ENCODE results near the gene SEMA5A.

SEMA5A gene

DNA sequence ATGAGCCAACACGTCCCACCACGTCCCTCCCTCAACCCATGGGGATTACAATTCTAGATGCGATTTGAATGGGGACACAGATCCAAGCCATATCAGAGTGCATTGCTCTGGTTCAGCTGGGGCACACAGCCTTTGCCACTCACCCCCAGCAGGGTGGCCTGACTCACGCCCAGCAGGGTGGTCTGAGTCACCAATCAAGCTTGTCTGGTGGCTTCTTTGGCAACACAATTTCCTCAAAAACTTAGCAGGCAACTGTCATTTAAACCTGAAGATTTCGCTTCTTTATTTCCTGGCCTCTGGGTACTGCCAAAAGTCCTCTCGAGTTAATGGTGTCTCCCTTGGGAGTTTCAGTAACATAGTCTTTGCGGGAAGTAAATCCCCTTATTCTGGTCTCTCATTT, 16.3 kb upstream of the SEMA5A start:
- Histone ChIP-seq H3K9ac (ENCODE audit: low read depth, low read length) (no peak overlapping the region), H3K36me3 (ENCODE audit: insufficient read depth, low read depth, low read length) (no peaks in the 10 kb centered on the region), H3K27me3 (ENCODE audit: insufficient read depth, low read length) (no peaks in the 10 kb centered on the region), H3K4me1 (ENCODE audit: insufficient read depth, low read length) (no peaks in the 10 kb centered on the region), H3K4me3 (ENCODE audit: low read length) (no peak overlapping the region), H3K9me3 (ENCODE audit: insufficient read depth, low read depth, low read length) (no peaks in the 10 kb centered on the region), H3K27ac (ENCODE audit: low read length) (no peak overlapping the region)

DNA sequence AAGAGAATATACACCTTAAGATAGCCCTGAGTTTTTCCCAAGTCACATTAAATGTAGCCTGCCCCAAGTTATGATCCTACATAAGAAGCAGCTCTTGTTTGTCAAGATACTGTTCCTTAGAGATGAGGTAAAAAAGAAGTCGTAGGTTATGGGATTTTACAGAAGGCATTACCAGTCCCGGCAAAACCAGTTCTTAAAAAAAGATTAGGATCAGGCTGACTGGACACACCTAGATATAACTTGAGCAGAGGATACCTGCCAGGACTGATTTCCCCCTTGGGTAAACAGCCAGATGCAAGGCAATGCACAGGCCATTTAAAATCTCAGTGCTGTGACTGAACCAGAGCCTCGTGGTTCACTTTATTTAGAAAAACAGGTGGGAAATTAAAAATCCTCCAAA, 14.1 kb upstream of the SEMA5A start:
- Histone ChIP-seq H3K4me3 (ENCODE audit: low read length) (no peak overlapping the region), H3K27ac (ENCODE audit: low read length) (no peak overlapping the region), H3K4me1 (ENCODE audit: insufficient read depth, low read length) (no peaks in the 10 kb centered on the region), H3K27me3 (ENCODE audit: insufficient read depth, low read length) (no peaks in the 10 kb centered on the region), H3K36me3 (ENCODE audit: insufficient read depth, low read depth, low read length) (no peaks in the 10 kb centered on the region), H3K9ac (ENCODE audit: low read depth, low read length) (no peak overlapping the region), H3K9me3 (ENCODE audit: insufficient read depth, low read depth, low read length) (no peaks in the 10 kb centered on the region)

DNA sequence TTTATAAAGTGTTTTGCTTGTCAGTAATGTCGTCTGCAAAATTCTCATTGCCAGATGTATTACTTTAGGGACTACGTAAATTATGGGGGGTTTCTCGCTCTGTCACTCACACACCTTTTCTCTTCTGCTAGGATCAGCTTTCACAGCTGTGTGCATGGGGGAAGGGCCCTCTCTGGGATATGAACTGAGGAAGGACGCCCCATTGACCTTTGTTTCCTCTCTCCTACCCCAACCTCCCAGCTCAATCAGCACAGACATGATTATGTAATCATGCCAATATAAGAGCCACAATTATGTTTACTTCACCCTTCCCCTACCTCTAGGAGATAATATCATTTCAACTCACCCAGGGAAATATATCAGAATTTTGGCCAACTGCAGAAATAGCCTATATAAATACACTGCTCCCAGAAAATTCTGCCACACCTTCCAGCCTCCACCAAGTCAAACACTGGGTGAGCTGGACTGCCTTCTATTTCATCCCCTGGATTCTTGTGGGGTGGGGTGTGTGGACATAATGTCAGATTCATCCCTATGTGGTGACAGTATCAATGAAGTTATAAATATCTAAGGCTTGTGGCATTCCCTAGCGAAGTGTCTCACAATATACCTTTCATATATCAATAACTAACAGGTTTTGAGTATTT, 12.6 kb upstream of the SEMA5A start:
- no peaks in the 10 kb centered on the region for H3K4me1 ChIP-seq (ENCODE audit: insufficient read depth, low read length)
- no peaks in the 10 kb centered on the region for H3K27me3 ChIP-seq (ENCODE audit: insufficient read depth, low read length)
- no peak overlapping the region for H3K27ac ChIP-seq (ENCODE audit: low read length)
- no peak overlapping the region for H3K9ac ChIP-seq (ENCODE audit: low read depth, low read length)
- H3K9me3 ChIP-seq (ENCODE audit: insufficient read depth, low read depth, low read length) = no peaks in the 10 kb centered on the region
- no peak overlapping the region for H3K4me3 ChIP-seq (ENCODE audit: low read length)
- H3K36me3 ChIP-seq (ENCODE audit: insufficient read depth, low read depth, low read length) = no peaks in the 10 kb centered on the region

DNA sequence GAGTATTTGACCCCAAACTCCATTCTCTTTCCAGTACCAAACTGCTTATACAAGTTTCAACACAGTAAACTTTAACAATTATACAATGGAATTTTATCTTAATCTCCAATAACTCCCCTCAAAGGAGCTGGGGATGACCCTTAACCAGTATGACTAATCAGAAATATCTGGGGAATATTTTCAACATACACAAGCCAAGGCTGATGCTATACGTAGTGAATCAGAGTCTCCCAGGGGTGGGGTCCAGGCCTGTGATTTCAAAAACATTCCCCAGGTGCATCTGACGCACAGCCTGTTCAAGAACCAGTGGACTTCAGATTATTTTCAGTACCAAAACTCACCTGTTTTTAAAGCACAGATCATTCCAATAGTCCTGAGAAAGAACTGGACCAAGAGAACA, 11.8 kb upstream of the SEMA5A start:
- H3K36me3 ChIP-seq (ENCODE audit: insufficient read depth, low read depth, low read length) = no peaks in the 10 kb centered on the region
- no peak overlapping the region for H3K27ac ChIP-seq (ENCODE audit: low read length)
- H3K4me1 ChIP-seq (ENCODE audit: insufficient read depth, low read length) = no peaks in the 10 kb centered on the region
- no peak overlapping the region for H3K4me3 ChIP-seq (ENCODE audit: low read length)
- no peak overlapping the region for H3K9ac ChIP-seq (ENCODE audit: low read depth, low read length)
- no peaks in the 10 kb centered on the region for H3K9me3 ChIP-seq (ENCODE audit: insufficient read depth, low read depth, low read length)
- H3K27me3 ChIP-seq (ENCODE audit: insufficient read depth, low read length) = no peaks in the 10 kb centered on the region

DNA sequence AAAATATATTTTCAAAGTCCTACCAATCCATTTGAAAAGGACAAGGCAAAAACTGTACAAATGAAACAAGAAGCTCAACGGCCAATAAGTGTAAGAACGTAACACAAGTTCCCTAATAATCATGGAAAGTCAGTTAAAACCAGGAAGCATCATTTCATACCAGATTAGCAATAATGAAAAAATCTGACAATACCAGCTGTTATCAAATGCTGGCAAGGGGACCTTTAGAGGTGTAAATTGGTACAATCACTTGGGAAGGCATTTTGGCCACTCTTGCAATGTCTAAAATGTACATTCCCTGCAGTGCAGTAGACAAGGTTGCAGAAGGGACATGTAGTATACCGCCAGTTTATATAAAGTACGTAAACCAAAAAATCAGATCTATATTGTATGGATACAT, 10.1 kb upstream of the SEMA5A start:
- no peaks in the 10 kb centered on the region for H3K9me3 ChIP-seq (ENCODE audit: insufficient read depth, low read depth, low read length)
- no peak overlapping the region for H3K27ac ChIP-seq (ENCODE audit: low read length)
- no peaks in the 10 kb centered on the region for H3K27me3 ChIP-seq (ENCODE audit: insufficient read depth, low read length)
- no peak overlapping the region for H3K9ac ChIP-seq (ENCODE audit: low read depth, low read length)
- H3K4me1 ChIP-seq (ENCODE audit: insufficient read depth, low read length) = no peaks in the 10 kb centered on the region
- H3K36me3 ChIP-seq (ENCODE audit: insufficient read depth, low read depth, low read length) = no peaks in the 10 kb centered on the region; the same call in 1 of the 2 replicates
- H3K4me3 ChIP-seq (ENCODE audit: low read length) = no peak overlapping the region

DNA sequence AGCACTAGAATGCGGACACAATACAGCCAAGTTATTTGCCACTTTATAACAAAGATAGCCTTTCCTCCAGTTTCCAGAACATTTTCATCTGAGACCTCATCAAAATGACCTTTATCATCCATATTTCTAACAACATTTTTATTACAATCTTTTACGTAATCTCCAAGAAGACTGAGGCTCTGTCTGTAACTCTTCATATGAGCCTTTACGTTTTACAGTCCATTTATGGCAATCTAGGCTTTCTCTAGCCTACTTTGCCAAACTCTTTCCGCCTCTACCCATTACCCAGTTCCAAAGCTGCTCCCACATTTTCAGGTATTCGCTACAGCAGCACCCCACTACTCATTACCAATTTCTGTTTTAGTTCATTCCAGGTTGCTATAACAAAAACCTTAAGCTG, 8.2 kb upstream of the SEMA5A start:
- H3K27me3 ChIP-seq (ENCODE audit: insufficient read depth, low read length) = no peaks in the 10 kb centered on the region
- H3K9me3 ChIP-seq (ENCODE audit: insufficient read depth, low read depth, low read length) = no peaks in the 10 kb centered on the region
- no peaks in the 10 kb centered on the region for H3K4me1 ChIP-seq (ENCODE audit: insufficient read depth, low read length)
- no peak overlapping the region for H3K9ac ChIP-seq (ENCODE audit: low read depth, low read length)
- H3K4me3 ChIP-seq (ENCODE audit: low read length) = no peak overlapping the region
- no peak overlapping the region for H3K27ac ChIP-seq (ENCODE audit: low read length)
- peaks cover 17% of the 10 kb centered on the region for H3K36me3 ChIP-seq (ENCODE audit: insufficient read depth, low read depth, low read length)

DNA sequence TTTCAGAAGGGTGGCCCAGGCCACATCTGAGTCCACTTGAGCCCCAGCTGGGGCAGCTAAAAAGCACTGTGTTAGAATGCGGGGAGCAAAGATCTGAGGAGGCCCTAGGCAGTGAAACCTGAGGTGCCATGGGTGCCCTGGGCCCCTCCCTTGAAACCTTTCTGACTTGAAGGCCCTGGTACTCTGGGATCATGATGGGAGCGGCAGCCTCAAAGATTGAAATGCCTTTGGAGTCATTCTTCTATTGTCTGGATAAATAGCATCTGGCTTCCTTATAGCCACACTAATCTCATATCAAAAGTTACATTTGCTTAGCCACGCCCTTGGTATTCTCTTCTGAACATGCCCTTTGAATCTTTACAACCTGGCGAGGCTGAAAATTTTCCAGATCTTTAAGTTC, 7.7 kb upstream of the SEMA5A start:
- Histone ChIP-seq H3K27me3 (ENCODE audit: insufficient read depth, low read length) (no peaks in the 10 kb centered on the region), H3K4me1 (ENCODE audit: insufficient read depth, low read length) (no peaks in the 10 kb centered on the region), H3K9ac (ENCODE audit: low read depth, low read length) (no peak overlapping the region), H3K9me3 (ENCODE audit: insufficient read depth, low read depth, low read length) (no peaks in the 10 kb centered on the region), H3K36me3 (ENCODE audit: insufficient read depth, low read depth, low read length) (peaks cover 23% of the 10 kb centered on the region), H3K4me3 (ENCODE audit: low read length) (no peak overlapping the region), H3K27ac (ENCODE audit: low read length) (no peak overlapping the region)

DNA sequence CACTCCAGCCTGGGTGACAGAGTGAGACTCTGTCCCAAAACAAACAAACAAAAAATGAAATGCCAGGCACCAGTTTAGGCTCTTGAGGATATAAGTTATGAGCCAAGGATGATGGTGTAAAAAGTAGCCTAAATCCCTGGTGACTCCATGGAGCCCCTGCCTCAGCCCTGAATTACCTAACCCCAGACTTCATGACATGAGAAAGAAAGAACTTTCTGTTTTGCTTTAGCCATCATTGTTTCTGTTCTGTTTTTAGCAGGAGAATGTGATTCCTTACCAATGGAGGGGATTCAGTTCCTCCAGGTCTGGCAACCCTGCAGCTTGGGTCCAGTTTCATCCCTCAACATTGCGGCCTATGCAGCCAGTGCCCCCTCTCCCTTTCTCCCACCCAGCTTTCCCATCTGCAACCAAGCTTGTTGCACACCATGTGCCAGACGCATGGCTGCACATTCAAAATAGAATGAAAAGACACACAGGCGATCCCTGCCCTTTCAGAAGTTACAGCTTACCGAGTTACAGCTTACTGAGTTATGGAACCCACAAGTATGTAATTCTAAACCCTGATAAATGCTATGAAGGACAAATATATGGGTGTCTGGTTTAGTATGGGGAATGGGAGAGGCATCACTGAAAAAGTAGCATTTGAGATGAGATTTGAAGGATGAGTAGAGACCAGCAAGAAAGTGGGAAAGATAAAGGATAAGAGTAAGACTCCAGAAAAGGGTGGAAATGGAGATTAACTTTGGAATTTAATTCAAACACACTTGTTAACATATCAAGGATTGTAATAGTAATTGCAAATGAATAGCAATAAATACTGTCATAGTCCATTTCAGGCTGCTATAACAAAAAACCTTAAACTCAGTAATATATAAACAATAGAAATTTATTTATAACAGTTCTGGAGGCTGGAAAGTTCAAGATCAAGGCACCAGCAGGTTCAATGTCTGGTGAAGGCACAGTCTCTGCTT, 6.0 kb upstream of the SEMA5A start:
- Histone ChIP-seq H3K27me3 (ENCODE audit: insufficient read depth, low read length) (peaks cover 4% of the 10 kb centered on the region; the same call in 1 of the 2 replicates), H3K36me3 (ENCODE audit: insufficient read depth, low read depth, low read length) (peaks cover 23% of the 10 kb centered on the region), H3K4me1 (ENCODE audit: insufficient read depth, low read length) (peaks cover 2% of the 10 kb centered on the region; the same call in 1 of the 2 replicates), H3K9me3 (ENCODE audit: insufficient read depth, low read depth, low read length) (no peaks in the 10 kb centered on the region), H3K9ac (ENCODE audit: low read depth, low read length) (no peak overlapping the region), H3K27ac (ENCODE audit: low read length) (no peak overlapping the region), H3K4me3 (ENCODE audit: low read length) (no peak overlapping the region)

DNA sequence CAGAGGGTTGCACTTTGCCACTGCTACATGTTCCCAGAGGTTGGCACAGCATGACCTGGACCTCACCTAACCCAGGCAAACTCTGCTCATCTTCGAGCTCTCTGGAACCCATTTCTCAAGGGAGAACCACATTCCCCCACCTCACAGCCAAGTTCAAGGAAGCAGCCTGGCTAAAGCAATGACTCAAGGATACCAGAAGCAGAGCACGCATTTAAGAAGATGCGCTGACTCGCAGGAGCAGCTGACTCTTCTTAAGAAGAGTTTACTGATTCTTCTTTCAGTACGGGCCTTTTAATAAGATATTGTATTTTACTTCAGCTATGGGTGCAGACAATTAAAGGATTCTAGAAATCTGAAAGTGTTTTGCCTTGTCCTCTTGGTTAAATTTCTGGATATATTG, 4.1 kb upstream of the SEMA5A start:
- Histone ChIP-seq H3K9ac (ENCODE audit: low read depth, low read length) (no peak overlapping the region), H3K4me1 (ENCODE audit: insufficient read depth, low read length) (peaks cover 2% of the 10 kb centered on the region; the same call in 1 of the 2 replicates), H3K27ac (ENCODE audit: low read length) (no peak overlapping the region), H3K27me3 (ENCODE audit: insufficient read depth, low read length) (peaks cover 7% of the 10 kb centered on the region; the same call in 1 of the 2 replicates), H3K9me3 (ENCODE audit: insufficient read depth, low read depth, low read length) (no peaks in the 10 kb centered on the region), H3K36me3 (ENCODE audit: insufficient read depth, low read depth, low read length) (peaks cover 23% of the 10 kb centered on the region), H3K4me3 (ENCODE audit: low read length) (no peak overlapping the region)

DNA sequence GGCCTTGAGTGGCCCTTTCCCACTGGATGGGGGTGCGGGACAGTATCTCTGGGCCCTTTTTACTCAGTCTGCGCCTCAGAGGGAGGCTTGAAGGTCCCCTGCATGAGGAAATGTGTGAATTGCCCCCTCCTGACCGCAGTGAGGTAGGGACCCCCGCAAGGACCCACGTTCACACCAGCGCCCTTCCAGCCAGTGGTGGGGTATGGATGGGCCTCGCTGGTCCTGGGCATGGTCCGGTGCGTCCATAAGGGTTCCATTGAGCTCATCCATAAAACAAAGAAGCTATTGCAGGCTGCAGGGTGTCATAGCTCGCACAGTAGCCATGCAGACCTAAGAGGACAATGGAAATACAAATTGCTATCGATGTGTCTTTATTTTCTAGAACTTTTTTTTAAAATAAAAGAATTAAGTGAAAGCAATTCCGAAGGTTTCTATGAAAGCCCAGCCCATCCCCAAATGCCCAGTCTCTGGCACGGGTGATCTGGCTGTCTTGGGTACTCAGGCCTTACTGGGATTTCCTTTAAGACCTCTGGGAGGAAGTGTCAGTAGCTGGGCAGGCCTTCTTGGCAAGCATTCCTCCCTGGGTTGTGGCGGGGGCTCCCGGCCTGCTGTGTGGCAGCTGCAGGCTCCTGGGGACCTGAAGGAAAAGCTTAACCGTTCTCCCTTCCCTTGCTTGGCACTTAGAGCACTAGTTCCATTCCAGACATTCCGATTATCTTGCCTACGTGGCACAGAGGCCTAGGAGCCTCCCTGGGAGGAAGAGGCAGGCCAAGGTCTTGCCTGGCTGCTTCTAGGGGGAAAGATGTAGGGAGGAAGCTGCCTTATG, 1.5 kb upstream of the SEMA5A start:
- Histone ChIP-seq H3K27me3 (ENCODE audit: insufficient read depth, low read length) (peaks cover 14% of the 10 kb centered on the region; the same call in 1 of the 2 replicates), H3K9me3 (ENCODE audit: insufficient read depth, low read depth, low read length) (no peaks in the 10 kb centered on the region), H3K9ac (ENCODE audit: low read depth, low read length) (no peak overlapping the region), H3K36me3 (ENCODE audit: insufficient read depth, low read depth, low read length) (peaks cover 23% of the 10 kb centered on the region), H3K4me3 (ENCODE audit: low read length) (peak overlapping the region; percentile 76), H3K4me1 (ENCODE audit: insufficient read depth, low read length) (peaks cover 5% of the 10 kb centered on the region; the same call in 1 of the 2 replicates), H3K27ac (ENCODE audit: low read length) (no peak overlapping the region)
